H9 (cell line): ENCODE measurements around the gene ARHGAP22. TPM values are rescaled to one million over a fixed set of nuclear protein-coding genes. Genes with fewer than 3 reads are reported as not detected.

Source experiments
- DNase-seq: peaks from one replicate; pipeline ENCODE4 v3.0.0-alpha.2; 2017
- H2AFZ ChIP-seq: one replicate; pipeline ENCODE4 v1.6.1; 2013; ENCODE audit warnings: mild to moderate bottlenecking, low read length, control low read depth, moderate library complexity
- H2AK5ac ChIP-seq: 2 replicates; pipeline ENCODE4 v1.6.1; 2013; ENCODE audit warnings: low read length, control low read depth, mixed read lengths; ENCODE audit not compliant: insufficient read length
- H2BK120ac ChIP-seq: one replicate; pipeline ENCODE4 v1.6.1; 2013; ENCODE audit warnings: low read depth, mild to moderate bottlenecking, low read length, control low read depth, inconsistent platforms; ENCODE audit not compliant: poor library complexity, severe bottlenecking
- H2BK12ac ChIP-seq: 2 replicates; pipeline ENCODE4 v1.6.1; 2013; ENCODE audit warnings: low read length, control low read depth, mixed read lengths, low read depth; ENCODE audit not compliant: insufficient read length
- H2BK15ac ChIP-seq: 2 replicates; pipeline ENCODE4 v1.6.1; 2013; ENCODE audit warnings: low read depth, low read length, control low read depth
- H2BK20ac ChIP-seq: one replicate; pipeline ENCODE4 v1.6.1; 2013; ENCODE audit warnings: low read depth, mild to moderate bottlenecking, low read length, control low read depth, inconsistent platforms; ENCODE audit not compliant: poor library complexity, severe bottlenecking
- H2BK5ac ChIP-seq: 2 replicates; pipeline ENCODE4 v1.6.1; 2013; ENCODE audit warnings: low read length, control low read depth, mixed read lengths; ENCODE audit not compliant: insufficient read length
- H3K14ac ChIP-seq: 2 replicates; pipeline ENCODE4 v1.6.1; 2013; ENCODE audit warnings: low read length, control low read depth; ENCODE audit not compliant: insufficient read depth
- H3K18ac ChIP-seq: 2 replicates; pipeline ENCODE4 v1.6.1; 2013; ENCODE audit warnings: low read depth, mild to moderate bottlenecking, mixed read lengths, low read length, control low read depth; ENCODE audit not compliant: insufficient read length
- H3K23ac ChIP-seq: 2 replicates; pipeline ENCODE4 v1.6.1; 2013; ENCODE audit warnings: low read length, control low read depth, mixed read lengths, low read depth; ENCODE audit not compliant: insufficient read length
- H3K23me2 ChIP-seq: 2 replicates; pipeline ENCODE4 v1.6.1; 2013; ENCODE audit warnings: low read depth, mild to moderate bottlenecking, mixed read lengths, low read length, control low read depth; ENCODE audit not compliant: insufficient read length, poor library complexity, severe bottlenecking
- H3K27ac ChIP-seq: 2 replicates; pipeline ENCODE4 v1.5.1; 2013; ENCODE audit warnings: low read length, control low read depth, mixed read lengths, low read depth; ENCODE audit not compliant: insufficient read length
- H3K27me3 ChIP-seq: 2 replicates; pipeline ENCODE4 v1.6.1; 2013; ENCODE audit warnings: low read length, control low read depth, inconsistent platforms; ENCODE audit not compliant: insufficient read depth
- H3K4ac ChIP-seq: 2 replicates; pipeline ENCODE4 v1.6.1; 2013; ENCODE audit warnings: low read depth, mild to moderate bottlenecking, control low read depth, inconsistent platforms, low read length, moderate library complexity
- H3K4me1 ChIP-seq: 2 replicates; pipeline ENCODE4 v1.6.1; 2013; ENCODE audit warnings: low read length, control low read depth, inconsistent platforms; ENCODE audit not compliant: insufficient read depth
- H3K4me2 ChIP-seq: 2 replicates; pipeline ENCODE4 v1.6.1; 2013; ENCODE audit warnings: low read length, control low read depth, mixed read lengths; ENCODE audit not compliant: insufficient read length, insufficient read depth
- H3K56ac ChIP-seq: 2 replicates; pipeline ENCODE4 v1.6.1; 2013; ENCODE audit warnings: low read depth, mild to moderate bottlenecking, mixed read lengths, low read length, control low read depth; ENCODE audit not compliant: insufficient read length
- H3K79me1 ChIP-seq: 2 replicates; pipeline ENCODE4 v1.6.1; 2013; ENCODE audit warnings: low read depth, mild to moderate bottlenecking, moderate library complexity, low read length, control low read depth, inconsistent platforms; ENCODE audit not compliant: insufficient read depth, poor library complexity, severe bottlenecking
- H3K79me2 ChIP-seq: 2 replicates; pipeline ENCODE4 v1.6.1; 2013; ENCODE audit warnings: low read length, control low read depth, inconsistent platforms; ENCODE audit not compliant: insufficient read depth
- H3K9ac ChIP-seq: 2 replicates; pipeline ENCODE4 v1.6.1; 2013; ENCODE audit warnings: low read length, control low read depth, mixed read lengths; ENCODE audit not compliant: insufficient read length; ENCODE audit errors: extremely low read depth
- H3K9me3 ChIP-seq: one replicate; pipeline ENCODE4 v1.6.1; 2013; ENCODE audit warnings: low read depth, low read length, inconsistent platforms; ENCODE audit not compliant: control insufficient read depth
- H3T11ph ChIP-seq: one replicate; pipeline ENCODE4 v1.6.1; 2013; ENCODE audit warnings: mild to moderate bottlenecking, low read length, control low read depth, inconsistent platforms
- H4K20me1 ChIP-seq: one replicate; pipeline ENCODE4 v1.6.1; 2013; ENCODE audit not compliant: control insufficient read depth, insufficient read length, insufficient read depth
- H4K5ac ChIP-seq: 2 replicates; pipeline ENCODE4 v1.6.1; 2013; ENCODE audit warnings: low read depth, mild to moderate bottlenecking, mixed read lengths, low read length, control low read depth; ENCODE audit not compliant: insufficient read length
- H4K8ac ChIP-seq: replicated peaks from 2 replicates; pipeline ENCODE4 v1.6.1; 2013; ENCODE audit warnings: low read length, control low read depth, mixed read lengths, low read depth; ENCODE audit not compliant: insufficient read length
- H4K91ac ChIP-seq: 2 replicates; pipeline ENCODE4 v1.6.1; 2013; ENCODE audit warnings: low read depth, mild to moderate bottlenecking, moderate library complexity, mixed read lengths, low read length, control low read depth; ENCODE audit not compliant: insufficient read length
- H3K27ac Mint-ChIP-seq, 3 experiments: 2 replicates in 2 of 3; 3 replicates in 1 of 3; pipeline ENCODE4 v1.8.0; 2020 to 2021; ENCODE audit warnings: mixed read lengths in 3 of 3, mild to moderate bottlenecking in 1 of 3, moderate library complexity in 1 of 3
- H3K27me3 Mint-ChIP-seq: 2 replicates; pipeline ENCODE4 v1.8.0; 2021; ENCODE audit warnings: low read depth, mild to moderate bottlenecking, moderate library complexity, mixed read lengths
- H3K36me3 Mint-ChIP-seq, 3 experiments: 2 replicates in 2 of 3; 3 replicates in 1 of 3; pipeline ENCODE4 v1.8.0; 2020 to 2021; ENCODE audit warnings: low read depth in 3 of 3, mixed read lengths in 3 of 3; ENCODE audit not compliant: insufficient read depth in 1 of 3
- H3K4me1 Mint-ChIP-seq, 2 experiments: 2 replicates each; pipeline ENCODE4 v1.8.0; 2020; ENCODE audit warnings: mixed read lengths in 2 of 2
- H3K4me3 Mint-ChIP-seq, 2 experiments: 2 replicates in 1 of 2; 3 replicates in 1 of 2; pipeline ENCODE4 v1.8.0; 2020 to 2021; ENCODE audit warnings: mild to moderate bottlenecking in 2 of 2, mixed read lengths in 2 of 2, moderate library complexity in 1 of 2
- H3K9me3 Mint-ChIP-seq, 2 experiments: 2 replicates in 1 of 2; 3 replicates in 1 of 2; pipeline ENCODE4 v1.8.0; 2020; ENCODE audit warnings: mild to moderate bottlenecking in 2 of 2, mixed read lengths in 2 of 2, moderate library complexity in 1 of 2
- WGBS: extraction: QIAGEN DNeasy Blood & Tissue Kit; methylation state at CpG from one replicate; pipeline ENCODE4 v1.1.7; 2013; ENCODE audit warnings: missing lambda C conversion rate, low lambda C conversion rate, mixed read lengths; ENCODE audit not compliant: insufficient read length; ENCODE audit errors: extremely low coverage; 5-methylcytosine and 5-hydroxymethylcytosine counted together
- total RNA-seq: library from RNA; stranded (reverse); gene quantifications from 2 replicates; pipeline ENCODE4 v1.2.1, GENCODE V29; 2021
- TF ChIP-seq, protein P1 (sequence below): fragments of 200-600 bp; sonication (generic); conservative IDR thresholded peaks from 3 replicates; pipeline ENCODE4 v1.8.0; 2021; ENCODE audit warnings: antibody characterized with exemption, mild to moderate bottlenecking

Gene ARHGAP22
- total RNA-seq, 1 experiment from 2014 or later, result 7.4 TPM

DNA sequence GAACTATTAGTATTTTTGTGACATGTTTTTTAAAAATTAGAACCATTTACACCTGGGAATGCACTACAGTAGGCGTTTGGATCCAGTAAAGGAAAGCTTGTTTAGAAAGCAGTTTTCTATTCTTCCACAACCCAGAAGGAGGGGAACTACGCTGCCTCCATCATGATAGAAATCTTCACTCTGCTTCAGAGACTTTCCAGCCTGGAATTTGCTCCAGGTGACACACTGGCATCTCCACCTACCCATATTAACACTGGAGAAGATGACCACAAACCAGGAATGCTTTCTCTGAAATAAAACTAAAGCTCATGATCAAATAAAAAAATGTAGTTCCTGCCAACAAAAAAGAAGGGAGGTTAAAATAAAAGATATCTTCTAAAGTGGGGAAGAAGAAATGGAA lies 66.3 kb downstream of the ARHGAP22 start:
- Mint-ChIP-seq H3K27me3 (peaks cover 2% of the 10 kb centered on the region), H3K27ac (0 out of 7 replicates have a peak overlapping the region, but pooled peaks of 1 of the 3 experiments have one; percentile 12), H3K4me3 (no peak overlapping the region), H3K4me1 (peaks cover 67 to 73% of the 10 kb centered on the region in 2 experiments), H3K36me3 (no peaks in the 10 kb centered on the region; a peak in 3 of 7 replicates), H3K9me3 (no peaks in the 10 kb centered on the region; a peak in 1 of 5 replicates)
- Histone ChIP-seq H4K5ac (no peak overlapping the region), H3K56ac (no peak overlapping the region), H3K4me1 (peaks cover 22% of the 10 kb centered on the region), H3K23me2 (no peaks in the 10 kb centered on the region), H3K27me3 (0 out of 2 replicates have a peak, but pooled peaks cover 2% of the 10 kb centered on the region), H4K8ac (no peak overlapping the region), H2BK20ac (no peak overlapping the region), H4K91ac (no peak overlapping the region), H3K9ac (no peak overlapping the region), H3K4me2 (no peak overlapping the region), H4K20me1 (no peaks in the 10 kb centered on the region), H2AK5ac (no peak overlapping the region), H3K79me2 (no peaks in the 10 kb centered on the region), H3K4ac (no peak overlapping the region), H3K14ac (no peak overlapping the region), H3K27ac (no peak overlapping the region), H3K23ac (no peak overlapping the region), H3K9me3 (no peaks in the 10 kb centered on the region), H2BK15ac (no peak overlapping the region), H2AFZ (no peak overlapping the region), H2BK5ac (no peak overlapping the region), H3K18ac (no peak overlapping the region), H2BK12ac (no peak overlapping the region), H3K79me1 (no peaks in the 10 kb centered on the region), H3T11ph (no peak overlapping the region), H2BK120ac (no peak overlapping the region)
- no CpG with 5 or more reads among the region's 2 CpGs for WGBS
- DNase-seq, result no peak
- TF ChIP-seq, protein P1, sequence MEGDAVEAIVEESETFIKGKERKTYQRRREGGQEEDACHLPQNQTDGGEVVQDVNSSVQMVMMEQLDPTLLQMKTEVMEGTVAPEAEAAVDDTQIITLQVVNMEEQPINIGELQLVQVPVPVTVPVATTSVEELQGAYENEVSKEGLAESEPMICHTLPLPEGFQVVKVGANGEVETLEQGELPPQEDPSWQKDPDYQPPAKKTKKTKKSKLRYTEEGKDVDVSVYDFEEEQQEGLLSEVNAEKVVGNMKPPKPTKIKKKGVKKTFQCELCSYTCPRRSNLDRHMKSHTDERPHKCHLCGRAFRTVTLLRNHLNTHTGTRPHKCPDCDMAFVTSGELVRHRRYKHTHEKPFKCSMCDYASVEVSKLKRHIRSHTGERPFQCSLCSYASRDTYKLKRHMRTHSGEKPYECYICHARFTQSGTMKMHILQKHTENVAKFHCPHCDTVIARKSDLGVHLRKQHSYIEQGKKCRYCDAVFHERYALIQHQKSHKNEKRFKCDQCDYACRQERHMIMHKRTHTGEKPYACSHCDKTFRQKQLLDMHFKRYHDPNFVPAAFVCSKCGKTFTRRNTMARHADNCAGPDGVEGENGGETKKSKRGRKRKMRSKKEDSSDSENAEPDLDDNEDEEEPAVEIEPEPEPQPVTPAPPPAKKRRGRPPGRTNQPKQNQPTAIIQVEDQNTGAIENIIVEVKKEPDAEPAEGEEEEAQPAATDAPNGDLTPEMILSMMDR, result no peak
